CD4-positive, alpha-beta T cell treated with Interleukin-1 beta for 1 hour (primary cell): ENCODE results near the gene IRF2.

Experiments
- DNase-seq, 2 donors: peaks; one replicate each; pipeline ENCODE4 v3.0.0-alpha.2; 2020 to 2022

The IRF2 gene

GRCh38 chr4:184406958-184407391, 67.4 kb downstream of the IRF2 start:
- no peak for DNase-seq

DNA sequence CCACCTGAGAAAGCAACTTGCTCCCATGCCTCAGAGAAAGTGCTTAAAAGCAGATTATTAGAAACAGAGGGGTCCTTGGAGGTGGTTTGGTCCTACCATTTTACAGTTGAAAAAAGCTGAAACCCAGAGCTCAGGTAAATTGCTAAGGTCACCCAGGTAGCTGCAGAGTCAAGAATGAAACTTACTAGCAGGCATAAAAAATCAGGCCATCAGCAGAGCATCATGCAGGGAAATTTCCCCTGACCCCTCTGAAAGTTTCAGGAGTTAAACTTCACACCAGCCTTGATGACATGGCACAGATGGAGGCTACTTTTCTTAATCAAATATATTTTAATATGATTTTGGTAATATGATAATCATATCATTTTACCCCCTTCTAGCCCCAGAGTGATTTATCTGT, 70.3 kb downstream of the IRF2 start:
- no peak for DNase-seq

DNA sequence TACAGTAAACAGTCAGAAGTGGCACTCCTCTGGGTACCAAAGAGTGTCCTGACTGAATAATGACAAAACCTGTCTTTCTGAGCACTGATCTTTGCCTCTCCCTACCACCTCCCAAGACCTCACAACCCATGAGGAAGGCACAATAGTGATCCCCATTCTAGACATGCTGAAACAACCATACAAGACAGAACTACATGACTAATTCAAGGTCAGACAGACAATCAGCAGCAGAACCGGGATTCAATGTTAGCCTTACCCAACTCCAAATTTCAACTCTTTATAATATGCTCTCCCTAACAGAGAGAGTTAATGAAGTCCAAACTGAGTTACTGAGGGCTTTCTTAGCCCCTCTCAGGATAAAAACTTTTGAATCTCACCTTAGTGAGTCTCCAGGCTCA, 71.0 kb downstream of the IRF2 start:
- DNase-seq: no peak

- DNase-seq: no peak
Measured at GRCh38 chr4:184402740-184403383, 71.5 kb downstream of the IRF2 start.

GRCh38 chr4:184402239-184402638, 72.1 kb downstream of the IRF2 start:
- no peak for DNase-seq

DNA sequence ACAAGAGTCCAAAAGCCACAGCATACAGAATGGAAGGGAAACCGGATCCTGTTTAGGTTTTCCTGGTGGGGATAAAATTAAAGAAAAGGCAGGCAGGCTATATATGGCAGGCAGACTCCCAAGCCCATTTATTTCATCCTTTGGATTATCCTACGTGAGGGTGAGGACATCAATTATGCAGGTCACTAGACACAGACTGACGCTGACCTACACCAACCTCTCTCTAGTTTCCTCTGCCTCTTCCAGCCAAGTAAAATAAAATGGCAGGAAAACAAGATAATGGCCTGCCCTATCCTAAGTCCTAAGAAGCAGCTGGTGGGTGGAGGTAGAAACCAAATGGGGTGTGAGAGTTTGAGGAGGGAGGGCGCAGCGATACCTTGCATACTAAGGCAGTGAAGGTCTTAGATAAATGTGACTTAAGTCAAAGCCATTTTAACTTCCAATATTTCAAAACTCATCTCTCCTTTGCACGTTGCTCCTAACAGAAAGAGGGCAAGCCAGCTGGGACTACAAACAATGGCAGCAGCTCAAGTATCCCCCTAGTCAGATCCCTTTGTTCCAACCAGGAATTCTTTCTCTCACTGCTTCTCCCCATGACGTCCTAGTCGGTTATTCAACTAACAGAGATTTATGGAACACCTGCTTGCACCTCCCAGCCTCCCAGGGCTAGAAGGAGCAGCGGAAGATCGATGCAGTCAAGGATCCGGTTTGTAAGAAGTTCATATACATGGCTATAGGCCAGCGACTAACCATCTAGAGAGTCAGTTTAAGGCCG, 72.8 kb downstream of the IRF2 start:
- DNase-seq: no peak

- no peak for DNase-seq
Measured at GRCh38 chr4:184400891-184401290, 73.5 kb downstream of the IRF2 start.

DNA sequence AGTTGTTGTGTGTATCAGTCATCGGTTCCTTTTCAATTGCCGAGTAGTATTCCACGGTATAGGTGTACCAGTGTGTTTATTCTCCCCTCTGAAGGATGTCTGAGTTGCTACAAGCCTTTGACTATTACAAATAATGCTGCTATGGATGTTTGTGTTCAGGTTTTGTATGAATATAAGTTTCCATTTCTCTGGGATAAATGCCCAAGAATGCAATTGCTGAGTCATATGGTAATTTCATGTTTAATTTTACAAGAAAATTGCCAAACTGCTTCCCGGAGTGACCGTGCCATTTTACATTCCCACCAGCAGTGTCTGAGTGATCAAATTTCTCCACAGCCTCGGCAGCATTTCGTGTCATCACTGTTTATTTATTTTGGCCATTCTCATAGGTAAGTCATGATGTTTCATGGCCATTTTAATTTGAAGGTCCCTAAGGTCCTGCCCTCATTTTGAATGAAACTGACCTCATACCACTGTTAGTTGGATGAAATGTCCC, 73.9 kb downstream of the IRF2 start:
- no peak for DNase-seq

DNA sequence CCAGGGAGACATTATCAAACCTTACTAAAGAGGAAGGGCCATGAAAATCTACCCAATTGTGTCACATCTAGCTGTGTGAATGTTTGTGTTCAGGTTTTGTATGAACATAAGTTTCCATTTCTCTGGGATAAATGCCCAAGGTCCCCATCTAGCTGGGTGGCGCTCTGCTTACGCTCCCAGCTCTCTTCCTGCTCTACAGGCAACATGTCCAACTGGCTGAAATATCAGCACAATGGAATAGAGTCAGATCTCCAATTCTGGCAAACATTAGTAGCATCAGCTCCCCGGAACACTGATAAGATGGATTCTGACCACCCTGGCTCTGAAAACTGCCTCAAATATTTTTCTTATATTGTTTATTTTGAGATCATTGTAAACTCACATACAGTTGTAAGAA, 74.8 kb downstream of the IRF2 start:
- DNase-seq: no peak

DNA sequence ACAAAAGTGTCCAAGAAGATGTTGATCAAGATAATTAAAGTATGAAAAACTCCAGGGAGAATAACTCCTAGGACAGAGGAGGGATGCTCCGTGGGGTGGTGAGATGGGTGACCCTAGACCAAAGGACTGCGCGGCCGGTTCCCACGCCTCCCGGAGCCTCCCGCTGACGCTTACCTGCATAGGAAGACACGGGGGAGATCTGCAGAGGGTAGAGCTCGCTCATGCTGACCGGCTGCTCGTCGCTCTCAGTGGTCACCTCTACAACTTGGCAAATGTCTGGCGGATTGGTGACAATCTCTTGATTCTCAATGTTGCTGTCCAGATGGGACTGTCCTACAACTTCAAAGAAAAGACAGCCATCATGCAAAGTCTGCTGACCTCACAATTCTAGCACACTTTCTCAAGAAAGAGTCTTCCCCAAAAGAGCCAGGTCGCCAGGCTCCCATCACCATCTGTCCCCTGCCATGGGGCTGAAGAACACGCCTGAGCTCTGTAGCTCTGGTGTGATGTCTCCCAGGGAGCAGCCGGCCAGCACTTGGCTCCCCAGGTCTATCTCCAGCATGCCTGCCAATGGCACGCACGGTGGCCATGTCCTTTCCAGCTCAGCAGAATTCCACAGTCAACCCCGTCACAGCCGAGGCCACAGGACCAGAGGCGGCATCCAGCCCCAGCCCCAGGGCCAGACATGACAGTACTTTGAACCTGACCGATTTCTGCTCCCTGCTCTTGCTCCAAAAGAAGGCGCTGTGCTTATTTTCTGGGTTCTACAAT, 75.4 kb downstream of the IRF2 start:
- no peak for DNase-seq

GRCh38 chr4:184397516-184398163, 76.7 kb downstream of the IRF2 start:
- no peak for DNase-seq

GRCh38 chr4:184396570-184397515, 77.5 kb downstream of the IRF2 start:
- no peak for DNase-seq

DNA sequence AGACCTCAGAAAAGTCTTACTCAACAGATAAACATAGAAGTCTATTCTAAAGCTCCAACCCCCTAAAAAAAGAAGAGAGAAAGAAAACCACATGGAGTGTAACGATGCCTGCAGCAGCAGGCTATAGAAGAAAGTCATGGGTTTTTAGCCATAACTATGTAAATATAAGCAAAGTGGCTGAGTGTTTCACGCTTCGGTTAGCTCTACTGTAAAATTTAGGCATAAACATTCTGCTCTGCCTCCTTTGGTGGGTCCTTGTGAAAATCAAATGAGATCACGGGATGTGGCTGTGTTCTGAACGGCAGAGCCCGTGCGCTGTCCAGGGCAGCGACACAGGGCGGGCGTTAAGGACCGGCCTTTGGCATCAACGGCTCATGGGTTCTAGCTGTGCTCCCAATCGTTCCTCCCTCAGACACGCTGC, 78.4 kb downstream of the IRF2 start:
- DNase-seq: no peak

- DNase-seq: no peak
Measured at GRCh38 chr4:184395451-184395917, 78.9 kb downstream of the IRF2 start.

GRCh38 chr4:184392748-184393559, 81.4 kb downstream of the IRF2 start:
- DNase-seq: peak in 1 of 2 donors; percentile 31

DNA sequence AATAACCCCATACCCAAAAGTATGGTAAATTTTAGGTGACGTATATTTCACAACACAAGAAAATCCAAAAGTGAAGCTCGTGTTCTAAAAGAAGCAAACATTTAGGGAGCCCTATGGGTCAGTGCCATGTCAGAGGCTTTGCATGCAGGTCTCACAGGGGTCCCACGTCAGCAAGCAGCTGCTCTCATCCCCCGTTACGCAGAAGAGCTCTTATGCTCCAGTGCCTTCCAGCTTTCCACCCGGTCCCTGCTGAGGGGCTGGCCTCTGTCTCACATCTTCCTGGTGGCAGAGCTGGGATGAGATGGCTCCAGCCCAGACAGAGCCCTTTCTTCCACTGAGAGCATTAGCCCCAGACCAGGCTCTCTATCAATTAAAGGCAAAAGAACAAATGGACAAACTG, 82.0 kb downstream of the IRF2 start:
- DNase-seq: no peak

- no peak for DNase-seq
Measured at GRCh38 chr4:184389978-184390900, 84.1 kb downstream of the IRF2 start.

DNA sequence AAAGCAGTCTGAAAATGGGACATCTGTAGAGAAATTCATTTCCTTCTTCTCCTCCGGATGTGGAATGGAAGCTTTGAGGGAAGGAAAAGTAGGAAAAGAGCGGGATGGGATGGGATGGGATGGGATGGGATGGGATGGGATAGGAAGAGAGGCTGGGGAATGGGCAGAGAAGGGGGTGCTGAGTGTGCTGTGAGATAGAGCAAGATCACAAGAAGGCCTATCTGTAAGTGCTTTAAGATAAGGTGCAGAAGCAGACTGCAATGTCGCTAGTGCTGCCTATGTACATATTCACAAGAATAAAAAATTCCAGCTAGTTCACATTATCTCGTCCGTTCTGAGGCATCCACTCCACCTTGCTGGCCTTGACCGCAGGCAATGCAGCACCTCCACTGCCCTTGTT, 86.2 kb downstream of the IRF2 start:
- DNase-seq: no peak

DNA sequence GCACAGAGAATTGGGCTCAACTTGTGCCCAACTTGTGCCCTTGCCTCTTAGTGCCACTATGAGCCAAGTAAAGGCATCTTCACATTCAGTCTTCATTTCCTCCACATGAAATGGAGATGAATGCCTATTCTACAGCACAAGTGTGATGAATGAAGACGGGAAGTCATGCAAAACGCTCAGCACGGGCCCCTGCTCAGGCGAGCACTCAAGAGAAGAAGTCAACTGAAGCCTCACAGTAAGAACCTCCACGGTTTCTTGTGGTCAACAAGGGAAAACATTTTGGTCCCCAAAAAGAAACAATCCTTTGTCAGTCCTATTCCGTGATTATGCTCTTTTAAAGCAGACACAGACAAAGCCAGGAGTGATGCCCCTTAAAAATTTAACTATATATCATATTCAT, 87.0 kb downstream of the IRF2 start:
- no peak for DNase-seq
